Stimulated activated CD4-positive, alpha-beta T cell treated with anti-CD3 and anti-CD28 coated beads, TNF-alpha, amount 100 ng/mL, for 1 hour (primary cell): Measurements from ENCODE around the gene FARS2.

Experiments used
- DNase-seq, 3 donors: peaks; one replicate each; pipeline ENCODE4 v3.0.0-alpha.2; 2020; ENCODE audit warnings: low read depth in 3 of 3, low spot score in 1 of 3

The FARS2 gene

GRCh38 chr6:5712349-5713215 is 451.3 kb downstream of the FARS2 start:
- DNase-seq, result no peak

GRCh38 chr6:5713519-5713918 is 452.2 kb downstream of the FARS2 start:
- DNase-seq, result no peak

DNA sequence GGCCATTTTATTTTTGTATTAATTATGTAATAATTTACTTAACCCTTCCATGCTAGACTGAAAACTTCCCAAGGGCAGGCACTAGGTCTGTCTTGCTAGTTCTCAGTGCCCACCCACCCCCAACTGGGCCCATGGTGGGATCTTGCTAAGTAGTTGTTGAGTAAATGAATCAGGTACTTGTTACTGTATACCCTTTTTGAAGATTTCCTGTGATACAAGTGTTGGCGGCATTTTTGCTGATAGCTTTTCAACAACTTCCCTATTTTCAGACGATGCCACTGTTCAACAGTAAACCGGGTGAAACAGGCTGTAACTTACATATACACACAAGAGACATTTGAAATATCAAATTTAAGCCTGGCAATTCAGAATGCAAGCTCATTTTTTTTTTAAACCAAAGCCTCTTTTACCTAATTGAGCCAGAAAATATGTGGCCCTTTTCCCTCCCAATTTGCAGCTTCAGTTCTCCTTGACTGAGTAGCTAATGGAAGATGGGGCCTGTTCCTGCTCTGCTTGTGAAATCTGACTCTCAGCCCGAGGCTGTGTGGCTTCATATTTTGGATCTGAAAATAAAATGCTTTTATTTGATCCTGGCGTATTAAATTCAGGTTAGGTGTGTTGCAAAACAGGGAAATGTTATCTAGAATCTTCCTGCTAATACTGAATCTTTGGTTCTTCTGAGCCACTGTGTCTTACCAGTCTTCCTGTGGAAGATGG is 457.1 kb downstream of the FARS2 start:
- DNase-seq, result no peak

DNA sequence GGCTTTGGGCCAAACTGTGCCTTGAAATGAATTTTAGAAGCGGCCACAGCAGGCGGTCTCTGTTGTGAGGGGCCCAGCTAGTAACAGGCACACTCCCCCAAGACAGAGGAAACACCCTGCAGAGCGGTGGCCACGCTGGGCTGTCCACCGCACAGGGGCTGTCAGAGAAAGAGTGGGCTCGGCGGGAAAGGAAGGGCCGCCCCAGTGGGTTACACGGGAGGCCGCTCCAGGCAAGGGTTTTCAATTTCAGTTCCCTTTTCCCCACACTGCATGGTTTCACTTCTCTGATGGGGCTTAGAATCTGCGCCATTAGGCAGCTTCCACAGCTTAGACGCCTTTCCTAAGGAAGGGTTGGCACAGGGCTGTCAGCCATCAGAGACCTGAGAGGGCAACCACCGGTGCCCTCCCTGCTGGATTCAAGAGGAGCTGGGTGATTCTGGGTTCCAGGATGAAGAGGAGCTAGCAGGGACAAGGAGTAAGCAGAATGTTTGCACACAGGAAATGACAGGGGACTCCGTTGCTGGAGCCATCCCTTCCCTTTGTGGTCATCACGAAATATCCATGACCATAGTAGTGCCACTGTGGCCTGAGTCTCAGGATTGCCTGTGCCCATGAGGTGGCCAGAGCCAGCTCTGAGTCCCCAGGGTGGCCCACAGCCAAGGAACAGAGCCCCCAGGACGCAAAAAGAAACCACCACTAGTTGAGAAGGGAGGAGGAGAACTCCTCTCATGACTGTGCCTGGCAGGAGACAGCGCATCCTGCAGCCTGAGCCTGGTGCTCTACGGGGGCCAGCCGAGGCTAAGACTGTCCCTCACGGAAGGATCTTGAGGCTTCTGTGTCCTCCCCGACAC is 462.8 kb downstream of the FARS2 start:
- no peak for DNase-seq

DNA sequence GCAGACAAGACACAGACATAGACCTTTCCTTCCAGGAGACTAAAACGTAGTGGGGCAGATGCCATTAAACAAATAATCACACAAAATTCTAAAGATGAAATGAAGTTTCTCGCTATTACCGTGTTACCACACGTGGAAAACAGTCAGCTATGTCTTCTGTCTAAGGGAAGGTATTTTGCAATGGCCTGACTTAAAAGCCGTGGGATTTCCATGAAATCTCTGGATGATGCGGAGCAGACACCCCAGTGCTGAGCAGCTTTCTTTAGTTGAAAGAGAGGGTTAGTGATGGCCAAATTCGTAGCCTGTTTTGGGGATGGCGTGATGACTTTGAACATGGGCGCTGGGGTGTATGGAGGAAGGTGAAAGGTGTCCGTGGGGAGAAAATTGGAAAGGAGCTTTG is 463.6 kb downstream of the FARS2 start:
- DNase-seq, result no peak

- DNase-seq, result no peak
These were observed 465.8 kb downstream of the FARS2 start for GRCh38 chr6:5726976-5727718.

GRCh38 chr6:5728351-5729079 is 467.2 kb downstream of the FARS2 start:
- no peak for DNase-seq

- DNase-seq, result no peak
These were observed 467.7 kb downstream of the FARS2 start for GRCh38 chr6:5729080-5729434.

DNA sequence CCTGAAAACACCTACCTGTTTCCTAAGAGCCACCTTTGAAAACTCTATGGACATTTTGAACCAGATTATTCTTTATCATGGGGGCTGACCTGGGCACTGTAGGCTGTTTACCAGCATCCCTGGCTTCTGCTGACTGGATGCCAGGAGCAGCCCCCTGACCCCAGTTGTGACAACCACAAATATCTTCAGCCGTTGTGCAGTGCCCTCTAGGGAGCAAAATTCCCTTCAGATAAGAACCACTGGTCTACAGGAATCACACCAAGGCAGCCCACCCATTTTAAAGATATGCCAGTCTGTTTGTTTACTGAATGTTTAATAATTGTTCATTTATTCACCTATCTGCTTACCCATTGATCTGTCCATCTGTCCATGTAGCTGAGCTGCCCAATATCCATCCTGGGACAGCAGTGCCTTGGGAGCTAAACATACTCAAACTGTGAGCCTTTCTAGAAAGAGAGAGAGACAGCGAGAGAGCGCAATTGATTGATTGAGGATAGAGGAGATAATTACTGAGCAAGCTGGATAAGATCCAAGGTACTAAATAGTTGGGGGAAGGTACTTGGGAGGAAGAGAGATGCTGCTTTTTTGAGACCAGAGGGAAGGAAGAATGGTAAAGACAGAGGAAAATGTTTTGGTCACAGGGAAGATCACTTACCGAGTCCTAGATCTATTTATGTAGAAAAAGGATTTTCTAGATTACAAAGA is 468.7 kb downstream of the FARS2 start:
- no peak for DNase-seq

DNA sequence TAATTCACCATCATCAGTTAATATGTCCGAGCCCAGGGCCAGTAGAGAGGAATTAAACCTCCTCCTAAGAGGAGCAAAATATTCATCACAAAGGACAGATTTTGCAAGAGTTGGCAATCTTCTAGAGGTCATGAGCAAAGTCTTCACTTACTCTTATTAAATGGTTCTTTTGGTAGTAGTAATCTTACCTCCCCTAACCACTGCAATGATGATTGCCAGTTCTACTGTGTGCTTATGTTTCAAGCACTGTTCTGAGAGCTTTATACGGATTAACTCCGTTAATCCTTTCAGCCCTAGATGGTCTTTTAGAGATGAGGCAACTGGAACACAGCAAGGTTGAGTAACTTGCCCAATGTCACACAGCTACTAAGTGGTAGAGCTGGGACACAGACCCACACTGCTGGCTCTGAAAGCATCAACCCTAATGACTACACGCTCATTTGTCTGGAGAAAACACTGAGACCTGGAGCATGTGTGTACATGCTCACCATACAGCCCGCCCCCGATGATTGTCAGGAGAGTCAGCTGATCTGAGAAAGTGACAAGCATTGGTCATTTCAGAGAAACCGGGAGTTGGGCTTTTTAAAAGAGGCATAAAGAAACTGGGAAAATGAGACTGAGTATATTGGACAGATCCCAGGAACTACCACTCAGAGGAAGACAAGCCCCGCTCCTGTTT is 469.4 kb downstream of the FARS2 start:
- no peak for DNase-seq

DNA sequence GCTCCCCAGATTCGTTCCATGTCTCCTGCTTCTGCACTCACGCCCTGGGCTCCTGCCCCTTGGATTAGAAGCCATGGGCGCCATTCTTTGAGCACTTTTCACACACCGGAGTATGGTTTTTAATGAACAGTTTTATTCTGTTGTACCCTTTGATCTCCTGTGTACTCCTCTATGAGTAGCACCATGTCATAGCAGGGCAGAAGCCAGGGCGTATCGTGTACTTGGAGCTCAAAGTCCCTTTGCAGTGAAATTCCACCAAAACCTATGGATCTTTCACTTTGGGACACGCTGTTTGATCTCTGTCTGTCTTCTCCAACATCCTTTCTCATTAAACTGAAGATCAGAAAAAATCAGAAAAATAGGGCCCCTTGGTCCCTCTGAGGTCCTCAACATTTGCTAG is 470.1 kb downstream of the FARS2 start:
- DNase-seq, result no peak

GRCh38 chr6:5732496-5732895 is 471.2 kb downstream of the FARS2 start:
- DNase-seq, result no peak

DNA sequence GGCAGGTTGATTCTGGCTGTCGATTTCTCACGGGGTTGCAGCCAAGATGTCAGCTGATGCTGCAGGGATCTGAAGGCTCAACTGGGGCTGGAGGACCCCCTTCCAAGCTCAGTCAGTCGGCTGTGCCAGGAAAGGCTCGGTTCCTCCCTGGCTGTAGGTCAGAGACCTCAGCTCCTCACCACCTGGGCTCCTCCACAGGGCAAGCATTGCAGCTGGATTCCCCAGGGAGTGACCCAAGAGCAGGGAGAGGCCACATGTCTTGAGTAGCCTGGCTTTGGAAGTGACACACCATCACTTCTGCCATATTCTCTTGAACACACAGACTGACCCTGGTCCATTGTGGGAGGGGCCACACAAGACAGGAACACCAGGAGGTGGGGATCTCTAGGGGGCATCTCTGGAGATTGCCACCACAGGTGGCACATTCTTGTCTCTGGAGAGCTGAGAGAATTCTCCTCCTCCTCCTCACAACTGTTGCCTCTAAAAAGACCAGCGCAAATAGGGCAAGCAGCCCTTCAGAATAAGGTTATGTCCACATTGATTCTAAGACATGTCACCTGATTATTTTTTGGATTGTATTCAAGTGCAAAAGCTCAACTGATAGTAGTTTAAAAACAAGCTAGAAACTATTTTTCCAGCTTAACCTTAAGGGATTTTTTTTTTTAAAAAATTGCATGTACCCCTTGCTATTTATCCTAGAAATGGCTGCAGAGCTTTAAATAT is 474.9 kb downstream of the FARS2 start:
- no peak for DNase-seq

- no peak for DNase-seq
These were observed 476.1 kb downstream of the FARS2 start for GRCh38 chr6:5737460-5737859.

DNA sequence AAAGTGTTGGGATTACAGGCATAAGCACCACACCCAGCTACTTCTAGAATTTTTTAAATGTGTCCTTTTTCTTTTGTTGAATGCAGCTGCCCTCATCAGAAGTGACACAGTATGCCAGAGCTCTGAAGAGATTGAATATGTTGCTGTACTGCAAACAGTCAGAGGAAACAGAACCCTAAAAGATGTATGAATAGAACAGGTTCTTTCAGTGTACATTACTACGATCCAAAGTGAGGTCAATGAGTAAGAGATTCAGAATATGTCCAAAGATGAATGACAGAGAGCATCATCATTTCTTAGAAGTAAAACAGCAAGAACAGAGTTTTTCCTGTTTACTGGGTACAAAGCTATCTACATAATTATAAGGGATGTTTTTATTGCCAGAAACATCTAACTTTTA is 476.9 kb downstream of the FARS2 start:
- no peak for DNase-seq

DNA sequence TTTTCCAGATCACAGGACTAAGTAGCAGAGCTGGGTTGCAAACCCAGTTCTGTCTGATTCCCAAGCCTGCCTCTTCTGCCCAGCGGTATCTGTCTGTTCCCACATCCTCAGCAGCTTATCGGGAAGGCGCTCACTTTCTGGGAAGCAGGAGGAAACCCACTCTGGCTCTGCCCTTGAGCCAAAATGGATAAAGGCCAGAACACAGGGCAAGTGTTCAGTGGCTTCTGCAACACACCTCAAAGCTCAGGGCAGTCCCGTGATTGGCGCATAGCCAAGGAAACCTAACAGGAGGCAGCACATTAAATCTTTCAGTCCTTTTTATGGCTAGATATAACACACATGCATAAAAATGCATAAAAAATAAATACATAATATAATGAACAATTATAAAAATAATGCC is 483.2 kb downstream of the FARS2 start:
- no peak for DNase-seq

GRCh38 chr6:5745081-5745480 is 483.8 kb downstream of the FARS2 start:
- DNase-seq, result no peak

DNA sequence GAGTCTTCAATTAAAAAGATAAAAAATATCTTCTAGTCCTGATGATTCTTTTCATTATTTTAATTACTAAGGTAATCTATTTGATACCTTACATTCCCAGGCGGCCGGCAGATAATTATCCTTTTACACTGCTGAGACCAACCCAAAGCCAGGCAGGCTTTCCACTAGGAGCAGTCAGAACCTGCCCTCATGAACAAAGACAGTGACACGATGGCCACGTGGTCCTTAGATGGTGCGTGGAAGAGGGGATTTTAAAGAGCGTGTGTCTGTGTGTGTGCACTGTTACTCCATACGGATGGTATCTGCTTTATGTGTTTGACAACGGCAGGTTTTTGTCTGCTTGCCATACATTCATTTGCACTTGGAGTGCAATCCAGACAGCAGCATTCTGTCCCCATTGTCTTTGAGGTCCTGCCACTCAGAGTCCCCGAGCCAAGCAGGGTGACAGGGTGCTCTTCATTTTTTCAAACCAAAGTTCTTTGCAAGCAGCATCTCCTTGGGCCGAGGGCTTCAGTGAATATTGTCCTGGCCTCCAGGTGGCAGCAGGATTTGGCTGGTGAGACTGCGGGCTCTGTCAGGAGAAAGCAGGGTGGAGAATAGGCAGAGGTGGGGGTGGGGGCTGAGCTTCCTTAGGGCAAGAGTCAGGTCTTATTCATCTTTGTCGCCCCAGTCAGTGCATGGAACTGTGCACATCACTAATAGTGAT is 484.9 kb downstream of the FARS2 start:
- DNase-seq, result no peak
